GM12891 (cell line): ENCODE measurements around the gene RER1.

Source experiments
- POLR2A ChIP-seq: IDR thresholded peaks from 2 replicates; pipeline ENCODE4 v1.6.1; 2011; ENCODE audit warnings: low read depth, low read length, control low read depth
- POLR2AphosphoS5 ChIP-seq: IDR thresholded peaks from 2 replicates; pipeline ENCODE4 v1.6.1; 2011; ENCODE audit warnings: low read depth, low read length, control low read depth
- POU2F2 ChIP-seq: IDR thresholded peaks from 2 replicates; pipeline ENCODE4 v1.6.1; 2011; ENCODE audit warnings: low read depth, mild to moderate bottlenecking, control low read depth, low read length, moderate library complexity
- SPI1 ChIP-seq: IDR thresholded peaks from 2 replicates; pipeline ENCODE4 v1.6.1; 2011; ENCODE audit warnings: low read depth, low read length, control low read depth
- TAF1 ChIP-seq: IDR thresholded peaks from 2 replicates; pipeline ENCODE4 v1.6.1; 2011; ENCODE audit warnings: low read depth, low read length, control low read depth

DNA sequence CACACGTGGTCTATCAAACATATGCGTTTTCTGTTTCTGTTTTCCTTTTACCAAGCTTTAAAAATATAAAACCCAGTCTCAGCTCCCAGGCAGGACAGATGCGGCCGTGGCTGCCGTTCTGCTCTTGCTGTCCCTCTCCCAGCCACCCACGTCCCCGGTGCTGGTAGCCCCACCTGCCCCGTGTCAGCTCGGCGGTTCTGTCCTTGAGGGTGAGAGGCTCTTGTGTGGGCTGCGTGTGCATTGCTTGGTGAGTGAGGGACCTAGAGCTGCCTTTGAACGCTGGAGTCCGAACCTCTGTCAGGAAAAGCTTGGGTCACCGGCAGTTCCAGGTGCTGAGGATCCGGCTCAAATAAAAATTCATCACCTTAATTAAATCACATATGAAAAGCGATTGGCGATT, 4.4 kb downstream of the RER1 start:
- no peak for TF ChIP-seq POLR2AphosphoS5
- no peak for TF ChIP-seq POLR2A
- TF ChIP-seq SPI1: no peak
- no peak for TF ChIP-seq POU2F2
- no peak for TF ChIP-seq TAF1
